Adipocyte (in vitro differentiated cells): ENCODE measurements around the gene PRICKLE1.

Experiments used
- DNase-seq: peaks from one replicate; pipeline ENCODE4 v3.0.0-alpha.2; 2015; ENCODE audit warnings: low read depth
- H3K27me3 ChIP-seq: replicated peaks from 2 replicates; pipeline ENCODE4 v1.7.0; 2013; ENCODE audit warnings: mild to moderate bottlenecking, low read length, moderate library complexity; ENCODE audit not compliant: control insufficient read depth, insufficient read depth
- H3K36me3 ChIP-seq: 2 replicates; pipeline ENCODE4 v1.7.0; 2013; ENCODE audit warnings: low read length, mild to moderate bottlenecking, moderate library complexity; ENCODE audit not compliant: control insufficient read depth, insufficient read depth, severe bottlenecking
- H3K4me1 ChIP-seq: 2 replicates; pipeline ENCODE4 v1.7.0; 2013; ENCODE audit warnings: mild to moderate bottlenecking, low read length, moderate library complexity; ENCODE audit not compliant: control insufficient read depth, insufficient read depth
- H3K4me3 ChIP-seq: 2 replicates; pipeline ENCODE4 v1.7.0; 2013; ENCODE audit warnings: mild to moderate bottlenecking, low read length, moderate library complexity
- H3K9ac ChIP-seq: 2 replicates; pipeline ENCODE4 v1.7.0; 2013; ENCODE audit warnings: mild to moderate bottlenecking, low read length, moderate library complexity
- H3K9me3 ChIP-seq: 2 replicates; pipeline ENCODE4 v1.7.0; 2013; ENCODE audit warnings: mild to moderate bottlenecking, low read length, moderate library complexity; ENCODE audit not compliant: control insufficient read depth

PRICKLE1 gene

DNA sequence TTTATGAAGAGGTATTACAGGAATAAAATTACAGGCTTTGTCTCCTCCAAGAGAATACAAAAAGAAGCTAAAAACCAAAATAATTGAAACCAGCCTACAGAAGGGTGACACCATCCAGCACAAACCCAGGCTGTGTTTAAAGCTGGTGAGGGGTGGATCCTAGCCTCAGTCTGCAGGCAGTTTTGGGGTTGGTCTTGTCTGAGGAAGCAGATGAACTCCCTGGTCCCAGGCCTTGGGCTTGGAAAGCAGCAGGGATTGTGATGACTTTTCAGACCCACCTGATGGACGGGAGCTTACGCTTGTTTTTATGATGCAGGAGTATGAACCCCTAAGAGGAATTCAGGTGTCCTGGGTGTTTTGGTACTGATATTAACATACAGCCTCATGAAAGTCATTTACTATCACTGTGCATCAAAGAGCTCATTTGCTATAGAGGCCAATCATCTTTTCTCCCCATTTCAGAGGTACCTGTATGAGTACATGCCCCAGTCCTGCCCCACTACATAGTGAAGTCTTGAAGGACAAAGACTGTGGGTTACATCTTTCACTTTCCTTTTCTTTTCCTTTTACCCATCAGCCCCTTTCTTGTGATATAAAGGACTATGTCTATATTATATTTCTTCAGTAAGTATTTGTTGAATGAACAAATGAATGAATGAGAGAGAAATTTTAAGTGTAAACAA, 18.1 kb downstream of the PRICKLE1 start:
- Histone ChIP-seq H3K36me3 (no peaks in the 10 kb centered on the region), H3K9ac (no peak overlapping the region), H3K4me1 (peaks cover 35% of the 10 kb centered on the region), H3K9me3 (no peaks in the 10 kb centered on the region), H3K27me3 (no peaks in the 10 kb centered on the region), H3K4me3 (no peak overlapping the region)
- DNase-seq: no peak

DNA sequence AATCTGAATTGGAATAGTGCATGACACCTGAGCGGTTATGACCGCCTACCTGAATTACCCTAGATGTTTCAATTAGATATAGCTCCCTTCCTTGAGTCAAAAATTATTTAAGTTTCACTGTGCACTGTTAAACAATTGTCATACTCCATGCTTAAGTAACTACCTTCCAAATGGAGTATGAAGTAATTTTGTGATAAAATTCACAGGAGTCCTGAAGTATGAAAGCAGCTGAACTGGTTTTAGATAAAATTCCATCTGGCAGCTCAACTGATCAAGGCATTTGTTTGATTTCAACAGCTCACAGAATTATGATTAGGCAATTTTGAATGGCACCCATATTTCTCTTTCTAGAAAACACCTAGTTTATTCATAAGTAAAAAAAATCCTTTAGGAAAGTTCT, 19.5 kb downstream of the PRICKLE1 start:
- H3K9ac ChIP-seq: no peak overlapping the region
- H3K9me3 ChIP-seq: no peaks in the 10 kb centered on the region
- no peaks in the 10 kb centered on the region for H3K36me3 ChIP-seq
- no peaks in the 10 kb centered on the region for H3K27me3 ChIP-seq
- H3K4me3 ChIP-seq: no peak overlapping the region
- no peak for DNase-seq
- peaks cover 30% of the 10 kb centered on the region for H3K4me1 ChIP-seq

DNA sequence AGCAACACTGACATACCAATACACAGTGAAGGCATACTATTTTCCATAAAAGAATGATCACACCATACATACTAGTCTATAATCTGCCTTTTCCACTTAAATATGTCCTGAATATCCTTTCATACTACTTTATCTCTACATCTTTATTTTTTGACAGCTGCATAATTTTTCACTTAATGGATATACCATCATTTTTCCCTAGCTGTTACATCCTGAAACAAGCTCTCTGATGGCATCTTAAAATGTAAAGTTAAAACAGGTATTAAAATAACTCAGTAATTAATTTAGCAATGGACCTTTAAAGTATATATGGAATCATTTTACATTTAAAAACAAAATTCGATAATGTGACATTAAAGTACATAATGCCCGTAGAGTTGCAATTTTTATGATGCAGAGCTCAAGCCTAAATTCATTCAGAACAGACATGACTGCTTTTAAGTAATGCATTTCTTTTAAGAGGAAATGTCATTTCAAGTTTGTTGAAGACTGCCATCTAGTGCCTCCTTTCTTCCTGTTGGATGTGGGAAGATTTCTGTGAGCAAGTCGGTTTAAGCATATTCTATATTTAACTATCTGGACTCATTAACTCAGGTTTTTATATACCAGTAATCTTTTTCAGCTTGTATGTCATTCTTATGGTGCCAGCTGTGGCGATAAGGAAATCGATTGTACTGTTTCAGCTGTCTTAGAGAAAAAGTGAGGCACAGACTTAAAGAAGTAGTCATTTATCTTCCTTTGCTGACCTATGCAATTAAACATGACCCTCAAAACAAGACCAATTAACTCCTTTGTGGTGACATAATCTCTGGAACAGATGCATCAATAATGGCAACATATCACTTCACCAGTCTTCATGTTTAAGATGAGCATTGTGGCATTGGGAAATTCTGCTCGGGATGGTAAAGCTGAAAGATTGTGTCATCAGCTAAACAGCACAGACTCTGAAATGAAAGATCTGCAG, 20.3 kb downstream of the PRICKLE1 start:
- DNase-seq: peak; percentile 85
- H3K9ac ChIP-seq: no peak overlapping the region
- no peak overlapping the region for H3K4me3 ChIP-seq
- no peaks in the 10 kb centered on the region for H3K36me3 ChIP-seq
- peaks cover 27% of the 10 kb centered on the region for H3K4me1 ChIP-seq
- H3K27me3 ChIP-seq: no peaks in the 10 kb centered on the region
- no peaks in the 10 kb centered on the region for H3K9me3 ChIP-seq

- H3K9ac ChIP-seq: no peak overlapping the region
- H3K4me1 ChIP-seq: peaks cover 34% of the 10 kb centered on the region
- H3K9me3 ChIP-seq: no peaks in the 10 kb centered on the region
- DNase-seq: no peak
- peak overlapping the region; percentile 61 for H3K4me3 ChIP-seq
- no peaks in the 10 kb centered on the region for H3K27me3 ChIP-seq
- no peaks in the 10 kb centered on the region for H3K36me3 ChIP-seq
Observed at GRCh38 chr12:42565633-42566032, 23.9 kb downstream of the PRICKLE1 start.

DNA sequence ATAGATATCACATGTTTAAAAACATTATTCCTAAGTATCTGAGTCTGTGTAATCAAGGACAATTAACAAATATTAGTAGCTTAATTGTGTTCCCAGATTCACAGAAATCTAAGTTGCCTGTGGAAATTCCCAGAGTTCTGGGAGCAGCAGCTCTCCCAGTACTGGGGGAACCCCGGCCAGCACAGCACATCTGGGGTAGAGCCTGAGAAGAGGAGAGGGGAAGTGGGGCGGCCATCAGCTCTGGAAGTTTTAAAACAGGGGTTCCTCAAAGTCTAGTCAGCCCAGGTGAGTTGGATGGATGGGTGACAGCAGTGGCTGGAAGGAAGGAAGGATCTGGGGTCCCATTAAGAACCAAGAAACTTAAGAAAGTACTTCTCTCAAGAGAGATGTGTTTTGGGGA, 24.6 kb downstream of the PRICKLE1 start:
- Histone ChIP-seq H3K9me3 (no peaks in the 10 kb centered on the region), H3K4me3 (peak overlapping the region; percentile 61), H3K9ac (peak overlapping the region; percentile 41), H3K4me1 (peaks cover 31% of the 10 kb centered on the region), H3K27me3 (no peaks in the 10 kb centered on the region), H3K36me3 (no peaks in the 10 kb centered on the region)
- DNase-seq: no peak

GRCh38 chr12:42564556-42564955, 25.0 kb downstream of the PRICKLE1 start:
- peak; percentile 64 for DNase-seq
- H3K27me3 ChIP-seq: no peaks in the 10 kb centered on the region
- H3K36me3 ChIP-seq: no peaks in the 10 kb centered on the region
- peaks cover 26% of the 10 kb centered on the region for H3K4me1 ChIP-seq
- no peaks in the 10 kb centered on the region for H3K9me3 ChIP-seq
- H3K4me3 ChIP-seq: peak overlapping the region; percentile 61
- H3K9ac ChIP-seq: peak overlapping the region; percentile 41

GRCh38 chr12:42560977-42561376, 28.6 kb downstream of the PRICKLE1 start:
- peaks cover 35% of the 10 kb centered on the region for H3K4me1 ChIP-seq
- no peaks in the 10 kb centered on the region for H3K36me3 ChIP-seq
- no peaks in the 10 kb centered on the region for H3K9me3 ChIP-seq
- no peak overlapping the region for H3K9ac ChIP-seq
- no peak for DNase-seq
- peak overlapping the region; percentile 3 for H3K4me3 ChIP-seq
- no peaks in the 10 kb centered on the region for H3K27me3 ChIP-seq

DNA sequence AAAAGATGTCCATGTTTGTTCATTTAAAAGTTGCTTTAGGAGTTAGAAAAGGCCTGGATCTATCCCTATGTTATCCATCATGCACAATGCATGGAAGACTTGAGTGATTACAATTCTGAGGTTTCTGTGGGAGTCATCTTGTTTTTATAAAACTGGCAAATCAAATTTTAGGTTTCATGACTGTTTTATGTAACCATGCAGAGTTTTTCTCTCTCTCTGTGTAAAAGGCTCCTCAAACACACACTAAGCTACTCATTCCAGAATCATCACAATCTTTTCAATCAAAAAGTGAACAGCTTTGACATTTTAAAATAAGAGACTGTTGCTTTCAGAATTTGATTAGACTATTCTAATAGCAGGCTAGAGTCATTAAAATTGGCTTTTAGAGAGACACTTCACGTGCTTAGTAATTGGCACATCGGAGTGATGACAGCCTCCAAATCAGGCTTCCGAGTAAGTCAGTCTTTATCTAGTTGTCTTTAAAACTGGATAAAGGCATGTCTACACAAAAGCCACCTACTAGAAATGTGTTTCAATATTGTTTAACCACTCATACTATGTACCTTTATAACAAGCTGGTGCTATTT, 31.9 kb downstream of the PRICKLE1 start:
- H3K4me3 ChIP-seq: no peak overlapping the region

DNA sequence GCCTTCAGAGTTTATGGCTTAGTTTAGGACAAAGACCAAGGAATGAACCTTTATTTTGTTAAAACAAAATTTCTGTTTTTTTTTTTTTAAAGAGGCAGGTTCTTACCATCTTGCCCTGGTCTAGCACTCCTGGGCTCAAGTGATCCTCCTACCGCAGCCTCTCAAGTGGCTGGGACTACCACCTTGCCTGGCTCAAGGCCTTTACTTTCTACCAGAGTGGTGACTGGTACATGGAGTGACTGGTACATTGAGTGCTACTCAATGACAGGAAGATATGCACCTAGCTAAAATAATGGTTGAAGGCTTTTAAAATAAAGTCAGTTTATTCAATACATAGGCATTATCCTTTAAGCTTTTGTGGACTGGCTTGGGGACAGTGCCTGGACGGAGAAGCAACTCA, 32.6 kb downstream of the PRICKLE1 start:
- H3K27me3 ChIP-seq: no peaks in the 10 kb centered on the region
- no peak overlapping the region for H3K9ac ChIP-seq
- DNase-seq: no peak
- peaks cover 23% of the 10 kb centered on the region for H3K4me1 ChIP-seq
- no peaks in the 10 kb centered on the region for H3K36me3 ChIP-seq
- H3K9me3 ChIP-seq: no peaks in the 10 kb centered on the region
- H3K4me3 ChIP-seq: no peak overlapping the region

More for the DNA sequence above, 31.9 kb downstream of the PRICKLE1 start:
- Histone ChIP-seq H3K36me3 (no peaks in the 10 kb centered on the region), H3K9ac (no peak overlapping the region), H3K4me1 (peaks cover 23% of the 10 kb centered on the region), H3K27me3 (no peaks in the 10 kb centered on the region), H3K9me3 (no peaks in the 10 kb centered on the region)
- DNase-seq: no peak

GRCh38 chr12:42552822-42553221, 36.7 kb downstream of the PRICKLE1 start:
- no peak for DNase-seq
- H3K36me3 ChIP-seq: no peaks in the 10 kb centered on the region
- H3K4me1 ChIP-seq: peaks cover 12% of the 10 kb centered on the region
- no peak overlapping the region for H3K4me3 ChIP-seq
- H3K9me3 ChIP-seq: no peaks in the 10 kb centered on the region
- H3K27me3 ChIP-seq: no peaks in the 10 kb centered on the region
- no peak overlapping the region for H3K9ac ChIP-seq

GRCh38 chr12:42550800-42551199, 38.7 kb downstream of the PRICKLE1 start:
- no peak overlapping the region for H3K4me3 ChIP-seq
- H3K36me3 ChIP-seq: no peaks in the 10 kb centered on the region
- DNase-seq: no peak
- H3K9ac ChIP-seq: no peak overlapping the region
- H3K4me1 ChIP-seq: peaks cover 15% of the 10 kb centered on the region
- H3K9me3 ChIP-seq: no peaks in the 10 kb centered on the region
- H3K27me3 ChIP-seq: no peaks in the 10 kb centered on the region
